ENCODE measurements around the gene DCDC2C.

DCDC2C gene

GRCh38 chr2:3751251-3751650, 47.9 kb downstream of the DCDC2C start:
- DNase-seq (ENCODE audit: low read depth), result no peak
- TF ChIP-seq POLR2A (IDR thresholded peaks at IDR 0.05; ENCODE audit: extremely low read depth, insufficient read length) (no peak), CTCF (IDR thresholded peaks at IDR 0.05; ENCODE audit: low read depth, low read length) (no peak), MYC (IDR thresholded peaks at IDR 0.05; ENCODE audit: low read depth, low read length) (no peak), MAX (IDR thresholded peaks at IDR 0.05; ENCODE audit: low read depth, low read length) (no peak)

GRCh38 chr2:3751806-3752205, 48.4 kb downstream of the DCDC2C start:
- DNase-seq (ENCODE audit: low read depth), result peak; percentile 28
- TF ChIP-seq MYC (IDR thresholded peaks at IDR 0.05; ENCODE audit: low read depth, low read length) (no peak), CTCF (IDR thresholded peaks at IDR 0.05; ENCODE audit: low read depth, low read length) (no peak)
- H3K4me3 ChIP-seq (ENCODE audit: low read depth, low read length), result no peak overlapping the region

More at GRCh38 chr2:3751251-3751650, 47.9 kb downstream of the DCDC2C start:
- no peak overlapping the region for H3K4me3 ChIP-seq (ENCODE audit: low read depth, low read length)

GRCh38 chr2:3752376-3752775, 49.0 kb downstream of the DCDC2C start:
- no peak for DNase-seq (ENCODE audit: low read depth)
- TF ChIP-seq MAX (IDR thresholded peaks at IDR 0.05; ENCODE audit: low read depth, low read length) (no peak), POLR2A (IDR thresholded peaks at IDR 0.05; ENCODE audit: extremely low read depth, insufficient read length) (no peak), MYC (IDR thresholded peaks at IDR 0.05; ENCODE audit: low read depth, low read length) (no peak), CTCF (IDR thresholded peaks at IDR 0.05; ENCODE audit: low read depth, low read length) (no peak)
- no peak overlapping the region for H3K4me3 ChIP-seq (ENCODE audit: low read depth, low read length)

GRCh38 chr2:3753561-3753960, 50.2 kb downstream of the DCDC2C start:
- TF ChIP-seq POLR2A (IDR thresholded peaks at IDR 0.05; ENCODE audit: extremely low read depth, insufficient read length), result no peak
- TF ChIP-seq CTCF (IDR thresholded peaks at IDR 0.05; ENCODE audit: low read depth, low read length), result no peak
- TF ChIP-seq MYC (IDR thresholded peaks at IDR 0.05; ENCODE audit: low read depth, low read length), result no peak
- no peak for TF ChIP-seq MAX (IDR thresholded peaks at IDR 0.05; ENCODE audit: low read depth, low read length)
- DNase-seq (ENCODE audit: low read depth), result no peak

GRCh38 chr2:3754280-3754679, 50.9 kb downstream of the DCDC2C start:
- H3K4me3 ChIP-seq (ENCODE audit: low read depth, low read length), result no peak overlapping the region
- TF ChIP-seq POLR2A (IDR thresholded peaks at IDR 0.05; ENCODE audit: extremely low read depth, insufficient read length), result no peak
- no peak for TF ChIP-seq CTCF (IDR thresholded peaks at IDR 0.05; ENCODE audit: low read depth, low read length)
- no peak for TF ChIP-seq MAX (IDR thresholded peaks at IDR 0.05; ENCODE audit: low read depth, low read length)
- TF ChIP-seq MYC (IDR thresholded peaks at IDR 0.05; ENCODE audit: low read depth, low read length), result no peak
- DNase-seq (ENCODE audit: low read depth), result no peak

More at GRCh38 chr2:3753561-3753960, 50.2 kb downstream of the DCDC2C start:
- H3K4me3 ChIP-seq (ENCODE audit: low read depth, low read length), result no peak overlapping the region

- no peak for TF ChIP-seq MYC (IDR thresholded peaks at IDR 0.05; ENCODE audit: low read depth, low read length)
- no peak for TF ChIP-seq POLR2A (IDR thresholded peaks at IDR 0.05; ENCODE audit: extremely low read depth, insufficient read length)
- TF ChIP-seq MAX (IDR thresholded peaks at IDR 0.05; ENCODE audit: low read depth, low read length), result no peak
- TF ChIP-seq CTCF (IDR thresholded peaks at IDR 0.05; ENCODE audit: low read depth, low read length), result no peak
- DNase-seq (ENCODE audit: low read depth), result no peak
- H3K4me3 ChIP-seq (ENCODE audit: low read depth, low read length), result no peak overlapping the region
Measured at GRCh38 chr2:3754795-3755194, 51.4 kb downstream of the DCDC2C start.

Data from NB4 (cell line).